Measurements from ENCODE around the gene TOM1L2. TPM values are rescaled to one million over a fixed set of nuclear protein-coding genes. Genes with fewer than 3 reads are reported as not detected.

The TOM1L2 gene
- total and polyA plus RNA-seq, 12 donors, result 29.6 to 437 (median 67.7) TPM

- no peak overlapping the region for H3K4me3 ChIP-seq
- intact Hi-C loops (cut with DNase I), result loop anchor here in 1 of 2 donors (10.0 kb wide), 1 partner anchor 221 kb away; no protein-coding TSS in a partner anchor
- DNase-seq, result no peak
- H3K9me3 ChIP-seq (replicated peaks in 1 of 3), result no peaks in the 10 kb centered on the region
- WGBS, 4 donors, result 90 to 97% (median 95%) methylated on average over 3 of the region's 3 CpGs
- H3K4me1 ChIP-seq (replicated peaks in 1 of 2), result peaks cover 0 to under 1% of the 10 kb centered on the region in 2 donors
- no peaks in the 10 kb centered on the region for H3K27me3 ChIP-seq
- H3K27ac ChIP-seq, result no peak overlapping the region
- TF ChIP-seq CTCF (IDR thresholded peaks at IDR 0.05) (no peak), POLR2A (IDR thresholded peaks at IDR 0.05) (no peak)
- H3K36me3 ChIP-seq (replicated peaks in 1 of 2), result peaks cover 0 to 20% of the 10 kb centered on the region in 2 donors
These were observed 168.2 kb downstream of the TOM1L2 start for GRCh38 chr17:17804007-17804406.

GRCh38 chr17:17801800-17802481 lies 170.3 kb downstream of the TOM1L2 start:
- H3K9me3 ChIP-seq (replicated peaks in 1 of 3), result no peaks in the 10 kb centered on the region
- intact Hi-C loops (cut with DNase I), result loop anchor here in 1 of 2 donors (10.0 kb wide), 1 partner anchor 223 kb away; no protein-coding TSS in a partner anchor
- no peak for DNase-seq
- H3K36me3 ChIP-seq (replicated peaks in 1 of 2), result peaks cover 0 to 33% of the 10 kb centered on the region in 2 donors
- WGBS, 4 donors, result 90 to 93% (median 92%) methylated on average over 10 to 13 of the region's 13 CpGs
- no peaks in the 10 kb centered on the region for H3K4me1 ChIP-seq (replicated peaks in 1 of 2)
- no peak for TF ChIP-seq CTCF (IDR thresholded peaks at IDR 0.05)
- no peak for TF ChIP-seq POLR2A (IDR thresholded peaks at IDR 0.05)
- no peak overlapping the region for H3K4me3 ChIP-seq
- no peak overlapping the region for H3K27ac ChIP-seq
- H3K27me3 ChIP-seq, result no peaks in the 10 kb centered on the region

- Histone ChIP-seq H3K27ac (no peak overlapping the region), H3K4me1 (replicated peaks in 1 of 2) (no peaks in the 10 kb centered on the region), H3K36me3 (replicated peaks in 1 of 2) (peaks cover 0 to 44% of the 10 kb centered on the region in 2 donors), H3K4me3 (no peak overlapping the region), H3K9me3 (replicated peaks in 1 of 3) (no peaks in the 10 kb centered on the region), H3K27me3 (no peaks in the 10 kb centered on the region)
- DNase-seq, result no peak
- no peak for TF ChIP-seq POLR2A (IDR thresholded peaks at IDR 0.05)
- TF ChIP-seq CTCF (IDR thresholded peaks at IDR 0.05), result no peak
- 84 to 86% (median 85%) methylated on average over 2 to 12 of the region's 12 CpGs for WGBS, 4 donors
- intact Hi-C loops (cut with DNase I), result loop anchor here in 1 of 2 donors (10.0 kb wide), 1 partner anchor 224 kb away; no protein-coding TSS in a partner anchor
These were observed 171.6 kb downstream of the TOM1L2 start for GRCh38 chr17:17800504-17801021.

GRCh38 chr17:17798573-17799255 lies 173.5 kb downstream of the TOM1L2 start:
- intact Hi-C loops (cut with DNase I), result loop anchor here in 1 of 2 donors (10.0 kb wide), 1 partner anchor 236 kb away; the partner anchor contains the start of genes ATPAF2 and GID4
- no peaks in the 10 kb centered on the region for H3K4me1 ChIP-seq (replicated peaks in 1 of 2)
- no peaks in the 10 kb centered on the region for H3K9me3 ChIP-seq (replicated peaks in 1 of 3)
- no peaks in the 10 kb centered on the region for H3K27me3 ChIP-seq
- 87 to 94% (median 88%) methylated on average over 8 to 16 of the region's 16 CpGs for WGBS, 4 donors
- TF ChIP-seq POLR2A (IDR thresholded peaks at IDR 0.05), result no peak
- no peak for TF ChIP-seq CTCF (IDR thresholded peaks at IDR 0.05)
- H3K36me3 ChIP-seq (replicated peaks in 1 of 2), result peaks cover 0 to 51% of the 10 kb centered on the region in 2 donors
- no peak for DNase-seq
- H3K4me3 ChIP-seq, result no peak overlapping the region
- no peak overlapping the region for H3K27ac ChIP-seq

All from adrenal gland (tissue), 12 donors.